GM21526 (cell line): ENCODE measurements around the gene RNF10.
"Not testable (repeated sequence)": the region's sequence is repeated elsewhere in the genome, so short reads cannot be mapped to it uniquely, and the experiment has no call there.

Source experiments
- ATAC-seq: cut with Tn5 transposase; IDR thresholded peaks from one replicate; pipeline ENCODE4 v1.9.1; 2021; ENCODE audit warnings: moderate library complexity; ENCODE audit not compliant: unreplicated experiment, low FRiP score

The RNF10 gene

GRCh38 chr12:120534203-120534702, at the start of gene RNF10:
Gene RNF10 (plus strand): TSS chr12:120534356. CDS start chr12:120534812, 456 bp downstream.
- peak; percentile 48 for ATAC-seq

GRCh38 chr12:120485961-120486881, 47.9 kb upstream of the RNF10 start:
- no peak for ATAC-seq

DNA sequence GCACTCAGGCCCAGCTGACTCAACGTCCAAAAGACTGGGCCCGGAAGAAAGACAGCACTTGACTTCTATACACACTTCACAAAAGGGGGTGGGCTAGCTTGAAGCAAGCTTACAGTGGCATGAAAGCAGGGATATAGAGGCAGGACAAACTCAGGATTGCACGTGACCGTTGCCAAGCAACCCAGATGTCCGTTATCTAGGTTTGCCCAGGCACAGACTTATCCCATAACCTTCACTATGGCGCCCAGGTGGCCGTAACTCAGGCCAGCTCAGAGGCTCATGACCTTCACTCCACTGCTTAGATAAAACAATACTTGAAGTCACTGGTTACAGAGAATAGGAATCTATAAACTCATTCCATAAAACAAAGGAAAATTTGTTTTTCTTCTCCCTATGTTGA, 46.6 kb upstream of the RNF10 start:
- ATAC-seq = not testable (repeated sequence)

DNA sequence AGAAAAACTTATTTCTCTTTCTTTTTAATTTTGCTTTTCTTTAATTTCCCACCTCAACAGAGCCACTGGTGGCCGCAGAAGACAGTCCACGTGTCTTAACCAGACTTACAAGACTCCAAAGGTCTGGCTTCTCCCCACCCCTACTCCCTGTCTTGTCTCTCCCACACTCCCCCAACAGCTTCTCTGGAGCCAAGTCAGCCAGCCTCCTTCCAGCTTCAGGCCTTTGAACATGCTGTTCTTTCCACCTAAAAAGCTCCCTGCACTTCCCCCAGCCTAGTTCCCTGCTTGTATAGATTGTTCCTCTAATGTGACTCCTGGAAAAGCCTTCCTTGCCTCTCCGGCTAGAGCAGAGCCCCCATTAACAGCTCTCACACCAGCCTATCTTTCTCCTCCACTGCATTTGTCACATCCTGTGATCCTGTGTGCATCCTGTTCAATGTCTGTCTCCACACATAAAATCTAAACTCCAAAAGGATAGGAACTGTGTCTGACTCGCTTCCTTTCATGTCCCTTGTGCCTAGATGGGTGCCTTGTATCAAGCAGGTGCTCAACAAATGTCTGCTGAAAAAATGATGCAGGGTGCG, 46.0 kb upstream of the RNF10 start:
- ATAC-seq = no peak

DNA sequence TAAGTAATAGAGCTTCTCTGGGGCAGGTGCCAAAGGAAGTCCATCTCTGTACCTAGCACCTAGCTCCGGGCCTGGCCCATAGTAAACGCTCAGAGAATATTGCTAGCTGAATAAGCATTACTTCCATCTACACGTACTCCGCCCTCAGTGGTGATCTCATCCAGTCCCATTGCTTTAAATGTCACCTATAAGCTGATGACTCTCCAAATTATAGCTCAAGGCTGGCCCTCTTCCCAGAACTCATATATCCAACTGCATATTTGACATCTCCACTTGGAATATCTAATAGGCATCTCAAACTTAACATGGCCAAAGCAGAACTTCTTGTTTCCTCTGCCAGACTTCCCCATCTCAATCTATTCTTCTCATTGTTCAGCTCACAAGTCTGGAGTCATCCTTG, 45.1 kb upstream of the RNF10 start:
- ATAC-seq = no peak

GRCh38 chr12:120490325-120490724, 43.8 kb upstream of the RNF10 start:
- no peak for ATAC-seq

DNA sequence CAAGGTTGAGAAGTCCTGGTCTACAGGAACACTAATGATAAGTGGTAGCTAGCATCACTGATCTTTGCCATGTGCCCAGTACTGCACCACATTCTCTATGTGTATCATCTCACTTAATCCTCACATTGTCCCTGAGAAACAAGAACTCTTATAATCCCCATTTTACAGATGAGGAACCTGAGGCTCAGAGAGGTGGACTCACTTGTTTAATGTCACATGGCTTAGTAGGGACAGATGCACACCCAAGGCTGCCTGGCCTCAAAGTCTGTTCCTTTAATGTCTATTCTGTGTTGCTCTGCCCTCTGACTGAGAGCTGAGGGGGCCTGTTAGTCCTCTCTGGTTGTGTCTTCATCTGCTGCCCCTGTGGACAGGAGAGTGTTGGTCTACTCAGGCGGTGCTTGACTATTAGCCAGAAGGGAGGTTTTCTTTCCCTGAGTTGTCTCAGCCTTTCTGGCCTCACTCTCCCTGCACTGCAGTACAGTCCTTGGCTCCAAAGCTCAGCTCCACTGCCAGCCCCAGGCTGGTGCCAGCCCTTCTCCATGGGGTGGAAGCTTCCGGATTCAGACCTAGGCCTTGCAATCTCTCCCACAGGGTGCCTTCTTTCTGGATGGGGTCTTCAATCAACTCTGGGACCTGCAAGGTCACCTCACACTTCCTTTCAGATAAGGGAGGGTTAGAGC, 43.2 kb upstream of the RNF10 start:
- no peak for ATAC-seq

GRCh38 chr12:120495186-120495730, 38.9 kb upstream of the RNF10 start:
- ATAC-seq = peak; percentile 6

- peak; percentile 85 for ATAC-seq
Observed at GRCh38 chr12:120495731-120496412, 38.3 kb upstream of the RNF10 start, which contains the start of gene DYNLL1. Gene DYNLL1 (plus strand): TSS chr12:120496113. CDS start chr12:120496422, 309 bp downstream.

- peak; percentile 15 for ATAC-seq
Observed at GRCh38 chr12:120496413-120497340, 37.5 kb upstream of the RNF10 start.

DNA sequence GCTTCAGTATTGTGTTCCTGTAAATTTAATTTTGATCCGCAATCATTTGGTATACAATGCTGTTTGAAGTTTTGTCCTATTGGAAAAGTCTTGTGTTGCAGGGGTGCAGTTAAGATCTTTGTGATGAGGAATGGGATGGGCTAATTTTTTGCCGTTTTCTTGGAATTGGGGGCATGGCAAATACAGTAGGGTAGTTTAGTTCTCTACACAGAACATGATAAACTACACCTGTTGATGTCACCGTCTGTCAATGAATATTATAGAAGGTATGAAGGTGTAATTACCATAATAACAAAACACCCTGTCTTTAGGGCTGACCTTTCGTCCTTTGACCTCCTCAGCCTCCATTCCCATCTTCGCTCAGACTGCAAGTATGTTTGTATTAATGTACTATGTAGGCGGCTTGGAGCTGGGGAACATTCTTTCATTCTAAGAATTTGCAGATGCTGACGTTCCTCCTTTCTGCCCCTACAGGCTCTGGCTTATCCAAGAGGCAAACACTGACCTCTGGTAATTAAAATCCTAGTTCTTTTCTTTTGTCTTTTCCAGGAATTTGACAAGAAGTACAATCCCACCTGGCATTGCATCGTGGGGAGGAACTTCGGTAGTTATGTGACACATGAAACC, 36.5 kb upstream of the RNF10 start:
- ATAC-seq = no peak

DNA sequence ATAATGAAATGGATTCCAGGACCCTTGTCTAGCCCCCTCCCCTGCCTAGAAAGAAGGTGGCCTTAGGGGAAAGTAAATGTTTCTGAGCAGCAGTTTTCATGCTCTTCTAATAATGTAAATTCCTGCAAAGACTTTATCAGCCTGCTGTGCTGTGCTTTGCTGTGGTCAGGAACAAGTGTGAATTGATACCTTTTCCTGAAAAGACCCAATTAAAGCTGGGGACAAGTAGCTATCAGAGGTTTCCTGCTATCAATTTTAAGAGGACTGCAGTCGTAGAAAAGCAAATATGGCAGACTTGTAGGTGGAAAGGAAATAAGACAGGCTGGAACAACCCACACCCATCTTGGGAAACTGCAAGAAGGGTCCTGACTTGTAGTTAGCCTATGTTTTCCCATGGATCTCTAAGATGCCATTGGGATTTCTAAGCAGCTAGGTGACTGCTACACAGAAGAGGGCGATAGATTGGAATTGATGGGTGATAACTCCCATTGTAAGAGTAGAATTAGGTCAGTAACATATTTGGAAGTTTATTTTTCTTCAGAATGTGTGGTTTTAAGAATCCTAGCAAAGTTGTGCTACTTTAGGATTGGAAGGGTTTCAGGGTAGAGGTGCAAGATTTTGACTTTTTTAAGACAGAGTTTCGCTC, 35.2 kb upstream of the RNF10 start:
- no peak for ATAC-seq

DNA sequence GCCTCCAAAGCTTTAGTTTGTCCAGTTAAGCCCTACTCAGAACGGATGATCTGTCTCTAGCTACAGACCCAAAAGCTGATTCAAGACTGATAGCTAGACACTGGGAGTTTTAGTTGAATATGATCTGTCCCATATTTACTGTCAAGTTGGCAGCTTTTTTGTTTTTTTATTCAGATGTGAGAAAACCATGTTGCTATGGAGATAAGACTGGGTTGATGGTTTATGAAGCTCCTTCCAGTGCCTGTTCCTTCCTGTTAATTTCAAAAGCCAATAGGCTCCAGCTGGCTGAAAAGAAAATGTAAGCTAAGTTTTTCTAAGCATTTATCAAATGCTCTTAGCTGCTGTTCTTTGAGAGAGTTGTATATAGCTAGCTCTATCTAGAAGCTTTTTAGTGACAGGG, 33.6 kb upstream of the RNF10 start:
- ATAC-seq = no peak

GRCh38 chr12:120504587-120504986, 29.6 kb upstream of the RNF10 start:
- no peak for ATAC-seq

DNA sequence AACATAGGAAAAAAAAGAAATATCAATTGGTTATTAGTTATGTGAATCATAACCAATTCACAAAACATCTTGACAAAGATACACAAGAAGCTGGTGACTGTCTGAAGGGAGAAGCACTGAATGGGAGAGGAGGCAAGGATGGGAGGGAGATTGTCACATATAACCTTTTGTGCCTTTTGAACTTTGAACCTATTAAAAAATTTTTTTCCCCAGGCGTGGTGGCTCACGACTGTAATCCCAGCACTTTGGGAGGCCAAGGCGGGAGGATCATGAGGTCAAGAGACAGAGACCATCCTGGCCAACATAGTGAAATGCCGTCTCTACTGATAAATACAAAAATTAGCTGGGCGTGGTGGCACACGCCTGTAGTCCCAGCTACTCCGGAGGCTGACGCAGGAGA, 25.6 kb upstream of the RNF10 start:
- ATAC-seq = no peak

DNA sequence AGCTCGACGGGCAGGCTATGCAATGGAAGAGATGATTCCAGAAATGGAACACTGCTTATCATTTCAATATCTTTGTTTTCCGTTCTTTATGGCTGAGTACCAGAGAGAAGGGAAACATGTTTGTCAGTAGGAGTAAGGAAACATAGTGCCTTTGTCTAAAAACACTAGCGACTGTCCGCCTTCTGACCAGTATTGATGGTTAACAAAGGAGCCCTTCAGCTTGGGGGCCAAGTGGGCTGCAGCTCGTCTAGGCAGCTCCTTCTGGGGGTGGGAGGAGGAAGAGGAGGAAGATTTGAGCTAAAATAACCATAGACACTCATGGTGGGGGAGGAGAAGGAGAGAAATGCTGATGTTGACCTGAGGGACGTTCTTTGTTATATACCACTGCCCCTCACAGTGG, 20.2 kb upstream of the RNF10 start:
- no peak for ATAC-seq

GRCh38 chr12:120515496-120515895, 18.7 kb upstream of the RNF10 start:
- ATAC-seq = no peak

- not testable (repeated sequence) for ATAC-seq
Observed at GRCh38 chr12:120519324-120519723, 14.8 kb upstream of the RNF10 start.
